Heart left ventricle (tissue), 16 donors: ENCODE data around the gene IFNL4. TPM values are rescaled to one million over a fixed set of nuclear protein-coding genes. Genes with fewer than 3 reads are reported as not detected.
"Not testable (repeated sequence)": the region's sequence is repeated elsewhere in the genome, so short reads cannot be mapped to it uniquely, and the experiment has no call there.

ENCODE experiments used
- ATAC-seq, 4 donors: fragments of 200-7000 bp; cut with Tn5 transposase; one replicate each; pipeline ENCODE4 v1.9.1; 2020 to 2022; ENCODE audit warnings: moderate library complexity in 4 of 4, mild to moderate bottlenecking in 3 of 4, moderate number of reproducible peaks in 1 of 4
- DNase-seq, 5 donors: peaks; one replicate each; pipeline ENCODE4 v3.0.0-alpha.2; 2020
- H3K27ac ChIP-seq, 12 donors: fragments of 200-600 bp; sonication (generic) in 4 of 12; one replicate each; pipeline versions ENCODE4 v1.5.0 to v1.8.0; 2016 to 2022; ENCODE audit warnings: mild to moderate bottlenecking in 2 of 12
- H3K27me3 ChIP-seq, 9 donors: fragments of 200-600 bp; sonication (generic) in 2 of 9; one replicate each; pipeline versions ENCODE4 v1.5.1 to v1.8.0; 2016 to 2022; ENCODE audit warnings: mild to moderate bottlenecking in 3 of 9
- H3K36me3 ChIP-seq, 9 donors: fragments of 200-600 bp; sonication (generic) in 2 of 9; one replicate each; pipeline versions ENCODE4 v1.5.0 to v1.8.0; 2018 to 2022; ENCODE audit warnings: mild to moderate bottlenecking in 2 of 9
- H3K4me1 ChIP-seq, 12 donors: fragments of 200-600 bp; sonication (generic) in 4 of 12; one replicate each; pipeline versions ENCODE4 v1.5.0 to v1.8.0; 2016 to 2022; ENCODE audit warnings: mild to moderate bottlenecking in 3 of 12
- H3K4me3 ChIP-seq, 12 donors: fragments of 200-600 bp; sonication (generic) in 4 of 12; one replicate each; pipeline versions ENCODE4 v1.5.0 to v1.8.0; 2017 to 2022; ENCODE audit warnings: mild to moderate bottlenecking in 9 of 12, moderate library complexity in 4 of 12
- H3K9me3 ChIP-seq, 12 donors: fragments of 200-600 bp; sonication (generic) in 4 of 12; one replicate each; pipeline versions ENCODE4 v1.5.0 to v1.8.0; 2016 to 2022; ENCODE audit warnings: mild to moderate bottlenecking in 1 of 12
- POLR2A ChIP-seq, 2 donors: fragments of 450-650 bp; IDR thresholded peaks; one replicate each; pipeline ENCODE4 v1.6.1; 2017; ENCODE audit warnings: antibody characterized with exemption in 2 of 2, mild to moderate bottlenecking in 2 of 2, moderate library complexity in 2 of 2
- WGBS, 4 donors: extraction: QIAGEN DNeasy Blood & Tissue Kit in 2 of 4; methylation state at CpG; one replicate each; pipeline versions ENCODE4 v1.1.5 to v1.1.7; 2013 to 2018; 5-methylcytosine and 5-hydroxymethylcytosine counted together
- intact Hi-C, 10 donors: fragments of 100-400 bp; cut with DNase I; formaldehyde crosslinking; loops; one replicate each; pipeline versions ENCODE4 v1.11.1 to v1.14.2; 2022
- polyA plus RNA-seq, 2 donors: library from polyadenylated mRNA; stranded (reverse); fragments of 200-250 nt; gene quantifications; one replicate each; pipeline ENCODE4 v1.2.3, GENCODE V29; 2013
- total RNA-seq, 9 donors: library from RNA; depleted of rRNA in 2 of 9; stranded (reverse); fragments of >200 nt in 2 of 9; fragmentation: NEBNext Ultra II Directional in 3 of 9; extraction: Animal tissue kit (Norgen Biotek cat#: 25700) in 3 of 9; gene quantifications; one replicate each; pipeline versions ENCODE4 v1.1.0 to v1.2.4, GENCODE V29; 2016 to 2023
- TF ChIP-seq, protein P1 (sequence below), 12 donors: fragments of 200-600 bp; sonication (generic) in 4 of 12; IDR thresholded peaks; one replicate each; pipeline versions ENCODE4 v1.5.0 to v1.8.0; 2018 to 2022; ENCODE audit warnings: antibody characterized with exemption in 12 of 12, mild to moderate bottlenecking in 5 of 12
- donor health status: ischemic (EF 13 %, LVEDD 7.1; RV severe dilation, severe dysfunction).
- donor health status: healthy with polysubstance abuse.
- donor health status: DM: no; HTN: yes; CAD: no.
- donor health status: DM: no; HTN: no; CAD: no.
- donor health status: ischemic (EF 25% LVEDD 6.9; RV normal size, moderate dysfunction).
- donor health status: ischemic (EF 25% LVEDD 5.7; RV mildly dilated, moderate dysfunction).
- donor health status: healthy.
- donor health status: DM: yes; HTN: yes; CAD: no.
- donor health status: ischemic (EF 35%, LVEDD 5.7; RV mildly dilated, moderate dysfunction).
- donor health status: nonischemic (EF 11% LVEDD 7.7; RV severe dilation, severe dysfunction).
- donor health status: DM: yes; HTN: yes; CAD: no.
- donor health status: PGD.
- donor health status: ischemic (EF 29% LVEDD 5.4; RV normal size, mild dysfunction).
- donor health status: nonischemic (EF 23%, LVEDD 6.1; RV moderate dilation, normal function).

The IFNL4 gene
- total and polyA plus RNA-seq, 11 donors = not detected

DNA sequence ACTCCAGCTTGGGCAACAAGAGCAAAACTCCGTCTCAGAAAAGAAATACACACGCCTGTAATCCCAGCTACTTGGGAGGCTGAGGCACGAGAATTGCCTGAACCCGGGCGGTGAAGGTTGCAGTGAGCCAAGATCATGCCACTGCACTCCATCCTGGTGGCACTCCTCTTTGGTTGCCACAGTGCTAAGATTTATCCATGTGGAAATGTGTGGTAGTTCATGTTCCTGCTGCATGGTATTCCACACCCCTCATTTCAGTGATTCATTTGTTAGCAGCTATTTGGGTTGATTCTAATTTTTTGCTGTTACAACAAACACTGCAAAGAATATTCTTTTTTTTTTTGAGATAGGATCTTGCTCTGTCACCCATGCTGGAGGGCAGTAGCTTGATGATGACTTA lies 15.9 kb downstream of the IFNL4 start:
- peaks cover 0 to 43% (median 2%) of the 10 kb centered on the region in 9 donors for H3K27me3 ChIP-seq
- H3K27ac ChIP-seq = no peak overlapping the region
- intact Hi-C loops = no loop called here
- no peak for ATAC-seq
- no peak for DNase-seq
- H3K4me1 ChIP-seq = peaks cover 0 to 3% (median 0%) of the 10 kb centered on the region in 12 donors
- 82 to 88% (median 85%) methylated on average over 5 of the region's 5 CpGs for WGBS, 4 donors
- H3K36me3 ChIP-seq = no peaks in the 10 kb centered on the region
- H3K9me3 ChIP-seq = peaks cover 0 to 8% (median 0%) of the 10 kb centered on the region in 12 donors
- TF ChIP-seq, protein P1, sequence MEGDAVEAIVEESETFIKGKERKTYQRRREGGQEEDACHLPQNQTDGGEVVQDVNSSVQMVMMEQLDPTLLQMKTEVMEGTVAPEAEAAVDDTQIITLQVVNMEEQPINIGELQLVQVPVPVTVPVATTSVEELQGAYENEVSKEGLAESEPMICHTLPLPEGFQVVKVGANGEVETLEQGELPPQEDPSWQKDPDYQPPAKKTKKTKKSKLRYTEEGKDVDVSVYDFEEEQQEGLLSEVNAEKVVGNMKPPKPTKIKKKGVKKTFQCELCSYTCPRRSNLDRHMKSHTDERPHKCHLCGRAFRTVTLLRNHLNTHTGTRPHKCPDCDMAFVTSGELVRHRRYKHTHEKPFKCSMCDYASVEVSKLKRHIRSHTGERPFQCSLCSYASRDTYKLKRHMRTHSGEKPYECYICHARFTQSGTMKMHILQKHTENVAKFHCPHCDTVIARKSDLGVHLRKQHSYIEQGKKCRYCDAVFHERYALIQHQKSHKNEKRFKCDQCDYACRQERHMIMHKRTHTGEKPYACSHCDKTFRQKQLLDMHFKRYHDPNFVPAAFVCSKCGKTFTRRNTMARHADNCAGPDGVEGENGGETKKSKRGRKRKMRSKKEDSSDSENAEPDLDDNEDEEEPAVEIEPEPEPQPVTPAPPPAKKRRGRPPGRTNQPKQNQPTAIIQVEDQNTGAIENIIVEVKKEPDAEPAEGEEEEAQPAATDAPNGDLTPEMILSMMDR (IDR thresholded peaks at IDR 0.05) = no peak
- no peak for TF ChIP-seq POLR2A (IDR thresholded peaks at IDR 0.05)
- H3K4me3 ChIP-seq = no peak overlapping the region

DNA sequence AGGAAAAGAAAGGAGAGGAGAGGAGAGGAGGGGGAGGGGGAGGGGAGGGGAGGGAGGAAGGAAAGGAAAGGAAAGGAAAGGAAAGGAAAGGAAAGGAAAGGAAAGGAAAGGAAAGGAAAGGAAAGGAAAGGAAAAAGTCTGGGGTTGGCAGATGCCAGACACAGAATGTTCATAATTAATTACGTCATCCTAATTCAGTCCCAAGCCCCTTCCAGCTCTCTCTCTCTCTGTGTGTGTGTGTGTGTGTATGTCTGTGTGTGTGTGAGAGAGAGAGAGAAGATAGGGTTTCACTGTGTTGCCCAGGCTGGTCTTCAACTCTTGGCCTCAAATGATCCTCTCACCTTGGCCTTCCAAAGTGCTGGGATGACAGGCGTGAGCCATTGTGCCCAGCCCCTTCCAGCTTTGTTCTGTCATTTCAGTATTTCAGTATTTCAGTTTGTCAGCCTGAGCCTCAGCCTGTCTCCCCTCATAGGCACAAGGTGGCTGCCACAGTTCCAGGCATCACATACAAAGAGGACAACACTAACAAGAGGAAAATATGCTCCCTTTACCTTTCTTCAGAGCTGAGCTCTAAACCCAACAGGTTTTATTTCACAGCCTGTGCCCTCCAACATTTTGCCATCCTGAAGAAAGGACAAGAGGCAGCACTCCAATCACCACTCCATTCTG lies 18.4 kb downstream of the IFNL4 start:
- 68 to 91% (median 75%) methylated on average over 2 of the region's 2 CpGs for WGBS, 4 donors
- Histone ChIP-seq H3K27me3 (peaks cover 0 to 38% (median 0%) of the 10 kb centered on the region in 9 donors), H3K9me3 (peaks cover 0 to 8% (median 0%) of the 10 kb centered on the region in 12 donors), H3K27ac (no peak overlapping the region), H3K4me1 (no peaks in the 10 kb centered on the region), H3K36me3 (no peaks in the 10 kb centered on the region), H3K4me3 (no peak overlapping the region)
- no peak for TF ChIP-seq POLR2A (IDR thresholded peaks at IDR 0.05)
- TF ChIP-seq, protein P1 (IDR thresholded peaks at IDR 0.05) = no peak
- intact Hi-C loops = no loop called here
- ATAC-seq (no peak), DNase-seq (no peak)

DNA sequence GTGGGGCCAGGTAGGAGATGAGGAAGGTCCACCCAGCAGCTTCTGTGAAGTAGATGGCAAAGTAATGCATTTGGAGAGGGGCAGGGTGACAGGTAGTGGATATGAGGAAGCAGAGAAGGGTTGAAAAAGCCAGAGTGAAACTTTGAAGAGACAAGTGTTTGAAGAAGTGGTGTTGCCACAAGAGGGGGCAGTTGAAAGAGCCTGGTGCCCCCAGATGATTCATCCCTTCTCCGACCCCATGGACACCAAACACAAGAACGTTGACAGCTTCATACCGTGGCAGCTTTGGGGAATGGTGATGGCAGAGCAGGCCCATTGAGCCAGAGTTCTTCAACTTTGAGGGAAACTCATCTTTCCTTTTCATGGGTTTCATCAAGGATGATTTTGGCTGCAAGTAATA lies 23.7 kb downstream of the IFNL4 start:
- peaks cover 0 to 63% (median 8%) of the 10 kb centered on the region in 9 donors for H3K27me3 ChIP-seq
- intact Hi-C loops = no loop called here

DNA sequence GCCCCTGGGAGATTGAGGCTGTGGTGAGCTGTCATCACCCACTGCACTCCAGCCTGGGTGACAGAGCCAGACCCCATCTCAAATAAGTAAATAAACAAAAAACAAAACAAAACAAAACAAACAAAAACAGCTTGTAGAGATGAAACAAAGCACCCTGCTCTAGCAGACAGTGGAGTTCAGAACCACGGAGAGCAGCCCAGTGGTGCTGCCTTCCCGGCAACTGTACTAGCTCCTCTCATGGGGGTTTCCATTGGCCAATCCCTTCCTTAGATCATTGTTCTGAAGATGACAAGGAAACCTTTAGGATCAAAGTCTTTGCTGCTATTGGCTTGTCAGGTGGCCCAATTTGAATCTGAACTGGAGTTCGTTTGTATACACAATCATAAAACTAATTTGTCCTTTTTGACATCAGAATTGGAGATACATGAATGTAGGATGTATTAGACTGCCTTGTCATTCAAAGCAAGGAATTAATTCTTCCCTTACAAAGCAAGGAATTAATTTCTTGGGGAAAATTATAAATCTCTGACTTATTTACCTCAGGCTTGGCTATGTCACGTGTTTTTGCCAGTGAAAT lies 24.9 kb downstream of the IFNL4 start:
- 16 to 21% (median 18%) methylated on average over 4 of the region's 4 CpGs for WGBS, 4 donors
- Histone ChIP-seq H3K4me3 (no peak overlapping the region), H3K27me3 (peaks cover 0 to 70% (median 9%) of the 10 kb centered on the region in 9 donors), H3K4me1 (no peaks in the 10 kb centered on the region), H3K36me3 (no peaks in the 10 kb centered on the region), H3K9me3 (no peaks in the 10 kb centered on the region), H3K27ac (no peak overlapping the region)
- TF ChIP-seq, protein P1 (IDR thresholded peaks at IDR 0.05) = no peak
- TF ChIP-seq POLR2A (IDR thresholded peaks at IDR 0.05) = no peak
- intact Hi-C loops = no loop called here
- ATAC-seq (no peak), DNase-seq (no peak)

More for the DNA sequence above, 23.7 kb downstream of the IFNL4 start:
- ATAC-seq (no peak), DNase-seq (no peak)
- no peak overlapping the region for H3K4me3 ChIP-seq
- H3K9me3 ChIP-seq = no peaks in the 10 kb centered on the region
- H3K27ac ChIP-seq = no peak overlapping the region
- WGBS, 4 donors = 9 to 33% (median 23%) methylated on average over 3 of the region's 3 CpGs
- TF ChIP-seq POLR2A (IDR thresholded peaks at IDR 0.05) = no peak
- TF ChIP-seq, protein P1 (IDR thresholded peaks at IDR 0.05) = no peak
- H3K36me3 ChIP-seq = no peaks in the 10 kb centered on the region
- H3K4me1 ChIP-seq = no peaks in the 10 kb centered on the region

DNA sequence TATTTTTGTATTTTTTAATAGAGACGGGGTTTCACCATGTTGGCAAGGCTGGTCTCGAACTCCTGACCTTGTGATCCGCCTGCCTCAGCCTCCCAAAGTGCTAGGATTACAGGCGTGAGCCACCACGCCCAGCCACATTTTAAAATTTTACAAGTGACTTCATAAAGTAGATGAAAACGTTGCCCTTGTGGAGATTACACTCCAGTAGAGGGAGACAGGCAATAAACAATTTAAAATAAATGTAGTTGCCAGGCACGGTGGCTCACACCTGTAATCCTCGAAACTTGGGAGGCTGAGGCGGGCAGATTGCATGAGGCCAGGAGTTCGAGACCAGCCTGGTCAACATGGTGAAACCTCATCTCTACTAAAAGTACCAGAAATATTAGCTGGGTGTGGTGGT lies 29.5 kb downstream of the IFNL4 start:
- DNase-seq, H3K4me1 ChIP-seq, H3K27ac ChIP-seq, H3K36me3 ChIP-seq, H3K4me3 ChIP-seq, intact Hi-C loops, ATAC-seq: not testable (repeated sequence)
- Histone ChIP-seq H3K9me3 (peaks cover 0 to 15% (median 2%) of the 10 kb centered on the region in 12 donors), H3K27me3 (peaks cover 0 to 63% (median 5%) of the 10 kb centered on the region in 9 donors)
- 68 to 71% (median 69%) methylated on average over 10 of the region's 10 CpGs for WGBS, 4 donors
